Suprapubic skin (tissue), 4 donors: ENCODE data around the gene ZBTB4. TPM values are rescaled to one million over a fixed set of nuclear protein-coding genes. Genes with fewer than 3 reads are reported as not detected.

Experiments used
- DNase-seq, 2 donors: peaks; one replicate each; pipeline ENCODE4 v3.0.0-alpha.2; 2019; ENCODE audit warnings: low spot score in 2 of 2
- H3K27ac ChIP-seq: fragments of 200-600 bp; sonication (generic); one replicate; pipeline ENCODE4 v1.5.1; 2019
- H3K27me3 ChIP-seq: fragments of 200-600 bp; sonication (generic); one replicate; pipeline ENCODE4 v1.5.1; 2019
- H3K36me3 ChIP-seq: fragments of 200-600 bp; sonication (generic); one replicate; pipeline ENCODE4 v1.5.1; 2019
- H3K4me1 ChIP-seq: fragments of 200-600 bp; sonication (generic); one replicate; pipeline ENCODE4 v1.5.1; 2019
- H3K4me3 ChIP-seq: fragments of 200-600 bp; sonication (generic); one replicate; pipeline ENCODE4 v1.5.1; 2019; ENCODE audit warnings: mild to moderate bottlenecking
- H3K9me3 ChIP-seq: fragments of 200-600 bp; sonication (generic); one replicate; pipeline ENCODE4 v1.5.1; 2019
- CTCF ChIP-seq, 2 donors: fragments of 200-600 bp in 1 of 2; fragments of 450-650 bp in 1 of 2; sonication (generic) in 1 of 2; IDR thresholded peaks; one replicate each; pipeline ENCODE4 v1.5.1; 2016 to 2019; ENCODE audit warnings: antibody characterized with exemption in 2 of 2, mild to moderate bottlenecking in 1 of 2, moderate library complexity in 1 of 2
- EP300 ChIP-seq: sonication (generic); formaldehyde crosslinking; IDR thresholded peaks from one replicate; pipeline ENCODE4 v1.6.1; 2017; ENCODE audit warnings: antibody characterized with exemption
- POLR2A ChIP-seq, 2 donors: fragments of 450-650 bp; IDR thresholded peaks; one replicate each; pipeline ENCODE4 v1.6.1; 2017; ENCODE audit warnings: antibody characterized with exemption in 2 of 2, mild to moderate bottlenecking in 2 of 2, moderate library complexity in 2 of 2
- POLR2AphosphoS5 ChIP-seq, 3 donors: sonication (generic); formaldehyde crosslinking; IDR thresholded peaks; one replicate each; pipeline ENCODE4 v1.6.1; 2017; ENCODE audit warnings: antibody characterized with exemption in 3 of 3
- WGBS: methylation state at CpG from one replicate; pipeline ENCODE4 v1.1.5; 2018; 5-methylcytosine and 5-hydroxymethylcytosine counted together
- total RNA-seq, 4 donors: library from RNA; depleted of rRNA; stranded (reverse); fragments of >200 nt; gene quantifications; one replicate each; pipeline ENCODE4 v1.1.0, GENCODE V29; 2016

ZBTB4 gene
- total RNA-seq: 10 to 100 TPM; 36.1 to 65.7 (median 45.3) TPM

GRCh38 chr17:7479213-7480088 lies at the start of gene ZBTB4:
Gene ZBTB4 (minus strand): TSS chr17:7479631. CDS start chr17:7466801, 12,830 bp downstream.
- Histone ChIP-seq H3K27me3 (no peaks in the 10 kb centered on the region), H3K4me3 (peak within 1 kb of the TSS; percentile 98), H3K36me3 (no peaks in the 10 kb centered on the region), H3K27ac (peak within 1 kb of the TSS; percentile 100), H3K9me3 (no peaks in the 10 kb centered on the region), H3K4me1 (peaks cover 71% of the 10 kb centered on the region)
- DNase-seq: no peak
- TF ChIP-seq EP300 (no peak), POLR2A (IDR thresholded peaks at IDR 0.05) (no peak), POLR2AphosphoS5 (IDR thresholded peaks at IDR 0.05) (peak in 1 of 3 donors; percentile 34), CTCF (IDR thresholded peaks at IDR 0.05) (no peak)
- 0% methylated on average over 6 of the region's 92 CpGs for WGBS

- no peaks in the 10 kb centered on the region for H3K9me3 ChIP-seq
- no peaks in the 10 kb centered on the region for H3K36me3 ChIP-seq
- no peaks in the 10 kb centered on the region for H3K4me1 ChIP-seq
- H3K27ac ChIP-seq: no peak overlapping the region
- H3K27me3 ChIP-seq: no peaks in the 10 kb centered on the region
- no peak for TF ChIP-seq POLR2AphosphoS5 (IDR thresholded peaks at IDR 0.05)
- TF ChIP-seq CTCF (IDR thresholded peaks at IDR 0.05): no peak
- no peak for TF ChIP-seq POLR2A (IDR thresholded peaks at IDR 0.05)
- TF ChIP-seq EP300: no peak
- DNase-seq: no peak
- H3K4me3 ChIP-seq: no peak overlapping the region
These were observed 49.4 kb upstream of the ZBTB4 start for GRCh38 chr17:7528842-7529241.

- TF ChIP-seq CTCF (IDR thresholded peaks at IDR 0.05) (peak; percentile 1 to 33), EP300 (no peak), POLR2AphosphoS5 (IDR thresholded peaks at IDR 0.05) (no peak), POLR2A (IDR thresholded peaks at IDR 0.05) (no peak)
- Histone ChIP-seq H3K27me3 (no peaks in the 10 kb centered on the region), H3K4me1 (no peaks in the 10 kb centered on the region), H3K27ac (no peak overlapping the region), H3K36me3 (no peaks in the 10 kb centered on the region), H3K4me3 (no peak overlapping the region), H3K9me3 (no peaks in the 10 kb centered on the region)
- WGBS: 47% methylated on average over 10 of the region's 10 CpGs
- DNase-seq: no peak
These were observed 43.6 kb upstream of the ZBTB4 start for GRCh38 chr17:7523033-7523432.

GRCh38 chr17:7515911-7516610 lies 36.6 kb upstream of the ZBTB4 start:
- no peak for DNase-seq
- H3K27me3 ChIP-seq: no peaks in the 10 kb centered on the region
- peaks cover 10% of the 10 kb centered on the region for H3K4me1 ChIP-seq
- H3K9me3 ChIP-seq: no peaks in the 10 kb centered on the region
- H3K4me3 ChIP-seq: no peak overlapping the region
- TF ChIP-seq EP300 (no peak), POLR2AphosphoS5 (IDR thresholded peaks at IDR 0.05) (no peak), POLR2A (IDR thresholded peaks at IDR 0.05) (no peak), CTCF (IDR thresholded peaks at IDR 0.05) (no peak)
- 91% methylated on average over 13 of the region's 13 CpGs for WGBS
- no peak overlapping the region for H3K27ac ChIP-seq
- peaks cover 34% of the 10 kb centered on the region for H3K36me3 ChIP-seq

- no peaks in the 10 kb centered on the region for H3K27me3 ChIP-seq
- H3K4me3 ChIP-seq: no peak overlapping the region
- H3K27ac ChIP-seq: peak overlapping the region; percentile 19
- H3K36me3 ChIP-seq: peaks cover 55% of the 10 kb centered on the region
- H3K9me3 ChIP-seq: no peaks in the 10 kb centered on the region
- WGBS: 43% methylated on average over 17 of the region's 17 CpGs
- DNase-seq: no peak
- H3K4me1 ChIP-seq: peaks cover 10% of the 10 kb centered on the region
- no peak for TF ChIP-seq CTCF (IDR thresholded peaks at IDR 0.05)
- TF ChIP-seq POLR2AphosphoS5 (IDR thresholded peaks at IDR 0.05): no peak
- no peak for TF ChIP-seq EP300
- no peak for TF ChIP-seq POLR2A (IDR thresholded peaks at IDR 0.05)
These were observed 34.5 kb upstream of the ZBTB4 start for GRCh38 chr17:7513850-7514419.
